Subcutaneous abdominal adipose tissue (tissue), 5 donors: Measurements from ENCODE around the gene ALG8.
"Not testable (repeated sequence)": the region's sequence is repeated elsewhere in the genome, so short reads cannot be mapped to it uniquely, and the experiment has no call there.

Experiments used
- H3K27ac ChIP-seq: one replicate; pipeline ENCODE4 v1.7.0; 2013; ENCODE audit warnings: low read depth, mild to moderate bottlenecking, inconsistent platforms, low read length, moderate library complexity
- H3K27me3 ChIP-seq, 5 donors: one replicate each; pipeline ENCODE4 v1.7.0; 2013; ENCODE audit warnings: low read length in 5 of 5, inconsistent platforms in 1 of 5; ENCODE audit not compliant: control insufficient read depth in 5 of 5, insufficient read depth in 4 of 5
- H3K36me3 ChIP-seq, 5 donors: one replicate each; pipeline ENCODE4 v1.7.0; 2013; ENCODE audit warnings: low read length in 5 of 5; ENCODE audit not compliant: control insufficient read depth in 5 of 5, insufficient read depth in 5 of 5
- H3K4me1 ChIP-seq, 5 donors: one replicate each; pipeline ENCODE4 v1.7.0; 2013; ENCODE audit warnings: low read length in 5 of 5, mild to moderate bottlenecking in 3 of 5, moderate library complexity in 1 of 5; ENCODE audit not compliant: control insufficient read depth in 5 of 5, insufficient read depth in 5 of 5
- H3K4me3 ChIP-seq, 5 donors: one replicate each; pipeline ENCODE4 v1.7.0; 2013; ENCODE audit warnings: low read length in 5 of 5, low read depth in 1 of 5
- H3K9ac ChIP-seq, 5 donors: one replicate each; pipeline ENCODE4 v1.7.0; 2013; ENCODE audit warnings: low read length in 5 of 5, mild to moderate bottlenecking in 4 of 5, moderate library complexity in 3 of 5
- H3K9me3 ChIP-seq, 5 donors: one replicate each; pipeline ENCODE4 v1.7.0; 2013; ENCODE audit warnings: low read length in 5 of 5; ENCODE audit not compliant: control insufficient read depth in 5 of 5
- donor health status: healthy.
- donor health status: healthy.
- donor health status: healthy.
- donor health status: healthy.
- donor health status: healthy.

ALG8 gene

DNA sequence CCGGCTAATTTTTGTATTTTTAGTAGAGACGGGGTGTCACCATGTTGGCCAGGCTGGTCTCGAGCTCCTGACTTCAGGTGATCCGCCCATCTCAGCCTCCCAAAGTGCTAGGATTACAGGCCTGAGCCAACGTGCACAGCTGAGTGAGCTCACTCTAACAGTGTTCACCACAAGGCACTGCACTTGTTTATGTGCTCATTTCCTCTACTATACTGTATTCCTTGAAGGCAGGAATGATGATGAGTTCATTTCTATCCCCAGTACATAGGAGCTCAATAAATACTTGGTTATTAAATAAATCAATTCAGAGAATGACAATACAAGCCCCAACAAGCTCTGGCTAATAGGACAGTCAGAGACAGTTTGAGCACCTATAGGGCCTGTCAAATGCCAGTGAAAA is 29.1 kb downstream of the ALG8 start:
- no peak overlapping the region for H3K4me3 ChIP-seq
- H3K27ac ChIP-seq: no peak overlapping the region
- H3K4me1 ChIP-seq: peaks cover 0 to 3% (median 0%) of the 10 kb centered on the region in 5 donors
- H3K9me3 ChIP-seq: no peaks in the 10 kb centered on the region
- peaks cover 14 to 33% (median 23%) of the 10 kb centered on the region in 5 donors for H3K36me3 ChIP-seq
- H3K27me3 ChIP-seq: no peaks in the 10 kb centered on the region
- no peak overlapping the region for H3K9ac ChIP-seq

DNA sequence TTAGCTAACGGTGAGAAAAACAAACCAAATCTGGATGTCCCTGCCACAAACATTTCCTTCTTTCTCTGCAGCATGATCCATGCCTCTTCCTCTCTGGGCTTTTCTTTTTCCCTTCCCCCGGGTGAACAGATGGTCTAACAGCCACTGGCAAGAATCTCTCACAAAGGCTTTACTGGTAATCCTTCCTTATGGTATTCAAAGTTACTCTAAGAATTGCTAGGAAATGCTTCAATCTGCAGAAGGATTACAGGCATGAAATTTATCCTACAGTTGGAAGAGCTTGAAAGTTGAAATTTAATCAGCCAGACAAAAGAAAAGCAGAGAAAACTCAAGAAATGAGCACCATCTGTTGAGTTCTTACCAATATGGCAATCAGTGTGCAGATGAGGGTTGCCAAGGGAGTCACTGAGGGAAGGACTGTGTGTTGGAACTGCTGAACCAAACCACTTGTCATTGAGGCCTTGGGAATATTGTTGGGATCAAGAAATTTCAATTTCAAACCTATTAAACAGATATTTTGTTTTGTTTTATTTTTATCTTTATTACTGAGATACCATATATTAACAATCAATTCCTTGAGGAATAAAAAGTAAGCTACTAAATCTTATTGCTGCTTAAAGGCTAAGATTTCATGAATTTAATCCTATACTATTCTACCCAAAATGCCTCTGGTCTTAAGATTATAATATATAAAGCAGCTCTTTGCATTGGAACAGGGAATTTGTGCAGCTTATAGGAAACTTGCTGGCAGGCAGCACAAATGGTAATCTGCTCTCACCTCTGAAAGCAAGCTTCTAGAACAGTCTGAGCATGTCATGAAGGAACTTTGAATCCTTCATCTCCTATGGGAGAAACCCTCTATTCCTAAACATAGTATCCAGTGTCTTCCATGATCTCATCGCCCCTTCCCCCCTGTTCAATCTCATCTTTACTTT is 30.1 kb downstream of the ALG8 start:
- H3K36me3 ChIP-seq: peaks cover 14 to 33% (median 23%) of the 10 kb centered on the region in 5 donors
- H3K4me3 ChIP-seq: no peak overlapping the region
- H3K27ac ChIP-seq: no peak overlapping the region
- H3K27me3 ChIP-seq: no peaks in the 10 kb centered on the region
- peaks cover 0 to 3% (median 0%) of the 10 kb centered on the region in 5 donors for H3K4me1 ChIP-seq
- no peak overlapping the region for H3K9ac ChIP-seq
- H3K9me3 ChIP-seq: no peaks in the 10 kb centered on the region

- H3K4me1 ChIP-seq: no peaks in the 10 kb centered on the region
- H3K4me3 ChIP-seq: no peak overlapping the region
- no peaks in the 10 kb centered on the region for H3K9me3 ChIP-seq
- no peak overlapping the region for H3K9ac ChIP-seq
- peaks cover 18 to 26% (median 23%) of the 10 kb centered on the region in 5 donors for H3K36me3 ChIP-seq
- no peaks in the 10 kb centered on the region for H3K27me3 ChIP-seq
- H3K27ac ChIP-seq: no peak overlapping the region
These were observed 38.6 kb downstream of the ALG8 start for GRCh38 chr11:78100676-78101472.

- Histone ChIP-seq H3K9me3 (no peaks in the 10 kb centered on the region), H3K9ac (no peak overlapping the region), H3K4me3 (no peak overlapping the region), H3K27ac (no peak overlapping the region), H3K4me1 (no peaks in the 10 kb centered on the region), H3K27me3 (no peaks in the 10 kb centered on the region), H3K36me3 (peaks cover 18 to 26% (median 23%) of the 10 kb centered on the region in 5 donors)
These were observed 39.2 kb downstream of the ALG8 start for GRCh38 chr11:78100261-78100660.

DNA sequence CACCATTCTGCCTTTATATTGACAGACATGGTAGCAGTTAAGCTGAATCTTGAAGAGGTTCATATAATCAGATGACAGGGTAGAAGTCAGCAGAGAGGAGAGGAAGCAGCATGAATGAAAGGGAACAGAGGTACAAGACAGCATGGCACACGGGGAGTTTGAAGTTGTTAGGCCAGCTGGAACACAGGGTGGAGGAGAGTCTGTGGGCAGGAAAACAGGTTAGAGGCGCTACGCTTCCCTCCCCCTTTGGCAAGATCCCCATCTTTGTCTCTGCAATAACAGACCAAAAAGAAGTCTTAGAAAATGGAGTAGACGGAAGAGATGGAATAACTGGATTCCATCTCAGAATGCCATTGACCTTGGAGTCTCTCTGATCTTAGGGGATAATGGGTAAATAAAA is 39.8 kb downstream of the ALG8 start:
- Histone ChIP-seq H3K9ac (no peak overlapping the region), H3K36me3 (peaks cover 19 to 29% (median 26%) of the 10 kb centered on the region in 5 donors), H3K9me3 (no peaks in the 10 kb centered on the region), H3K4me3 (no peak overlapping the region), H3K4me1 (no peaks in the 10 kb centered on the region), H3K27me3 (no peaks in the 10 kb centered on the region), H3K27ac (no peak overlapping the region)

GRCh38 chr11:78097666-78098385 is 41.6 kb downstream of the ALG8 start:
- peaks cover 21 to 33% (median 26%) of the 10 kb centered on the region in 5 donors for H3K36me3 ChIP-seq

DNA sequence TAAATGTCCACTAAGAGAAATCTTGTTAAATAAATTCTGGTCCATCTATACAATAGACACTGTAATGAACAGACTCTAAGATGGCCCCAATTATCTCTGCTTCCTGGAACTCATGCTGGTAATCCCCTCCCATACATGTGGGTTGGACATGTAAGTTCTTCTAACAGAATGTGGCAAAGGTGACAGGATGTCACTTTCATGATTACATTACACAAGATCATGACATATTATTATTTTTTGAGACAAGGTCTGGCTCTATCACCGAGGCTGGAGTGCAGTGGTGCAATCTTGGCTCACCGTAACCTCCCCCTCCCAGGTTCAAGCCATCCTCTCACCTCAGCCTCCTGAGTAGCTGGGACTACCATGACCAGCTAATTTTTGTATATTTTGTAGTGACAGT is 45.2 kb downstream of the ALG8 start:
- H3K4me3 ChIP-seq: no peak overlapping the region
- no peak overlapping the region for H3K27ac ChIP-seq
- H3K27me3 ChIP-seq: no peaks in the 10 kb centered on the region
- no peaks in the 10 kb centered on the region for H3K9me3 ChIP-seq
- H3K4me1 ChIP-seq: no peaks in the 10 kb centered on the region
- H3K9ac ChIP-seq: no peak overlapping the region
- peaks cover 3 to 12% (median 6%) of the 10 kb centered on the region in 5 donors for H3K36me3 ChIP-seq

More at GRCh38 chr11:78097666-78098385, 41.6 kb downstream of the ALG8 start:
- Histone ChIP-seq H3K4me1 (no peaks in the 10 kb centered on the region), H3K9ac (no peak overlapping the region), H3K4me3 (no peak overlapping the region), H3K27me3 (no peaks in the 10 kb centered on the region), H3K9me3 (no peaks in the 10 kb centered on the region), H3K27ac (no peak overlapping the region)

DNA sequence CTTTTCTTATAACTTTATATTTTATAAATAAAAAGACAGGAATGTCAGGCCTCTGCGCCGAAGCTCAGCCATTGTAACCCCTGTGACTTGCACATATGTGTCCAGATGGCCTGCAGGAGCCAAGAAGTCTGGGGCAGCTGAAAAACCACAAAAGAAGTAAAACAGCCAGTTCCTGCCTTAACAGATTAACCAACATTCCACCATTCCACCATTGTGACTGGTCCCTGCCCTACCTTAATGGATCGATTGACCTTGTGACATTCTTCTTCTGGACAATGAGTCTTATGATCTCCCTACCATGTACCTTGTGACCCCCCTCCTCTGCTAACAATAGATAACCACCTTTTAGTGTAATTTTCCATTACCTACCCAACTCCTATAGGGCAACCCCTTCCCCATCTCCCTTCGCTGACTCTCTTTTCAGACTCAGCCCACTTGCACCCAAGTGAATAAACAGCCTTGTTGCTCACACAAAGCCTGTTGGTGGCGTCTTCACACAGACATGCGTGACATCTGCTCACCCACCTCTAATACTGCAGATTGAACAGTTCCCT is 52.8 kb downstream of the ALG8 start:
- H3K9me3 ChIP-seq, H3K4me1 ChIP-seq, H3K36me3 ChIP-seq, H3K9ac ChIP-seq, H3K27me3 ChIP-seq, H3K4me3 ChIP-seq, H3K27ac ChIP-seq: not testable (repeated sequence)

DNA sequence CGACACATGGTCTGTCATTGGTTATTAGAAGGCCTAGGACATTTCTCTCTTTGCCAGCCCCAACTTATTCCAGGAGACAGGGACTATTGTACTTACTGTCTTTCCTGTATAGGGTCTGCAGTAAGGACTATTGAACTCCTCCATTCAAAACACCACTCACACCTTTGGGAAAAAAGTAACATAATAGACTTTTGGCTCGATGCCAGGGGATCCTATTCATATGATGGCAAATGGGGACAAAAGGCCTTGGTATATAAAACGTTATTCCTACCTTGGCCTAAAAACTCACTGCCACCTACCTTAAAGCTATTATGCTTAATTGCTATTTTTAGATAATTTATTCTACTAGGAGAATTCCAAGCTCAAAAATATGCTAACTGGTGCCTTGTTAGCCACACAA is 53.5 kb downstream of the ALG8 start:
- Histone ChIP-seq H3K4me1 (no peaks in the 10 kb centered on the region), H3K27ac (no peak overlapping the region), H3K36me3 (no peaks in the 10 kb centered on the region), H3K4me3 (no peak overlapping the region), H3K9me3 (no peaks in the 10 kb centered on the region), H3K9ac (no peak overlapping the region), H3K27me3 (no peaks in the 10 kb centered on the region)
